Measurements from ENCODE around the gene CDH6. TPM values are rescaled to one million over a fixed set of nuclear protein-coding genes. Genes with fewer than 3 reads are reported as not detected.
A peak's percentile ranks its signal among the peaks of the same experiment; 100 is the strongest.

The CDH6 gene
- total RNA-seq, 1 donor from 2014 or later = 6.5 TPM

- Histone ChIP-seq H3K36me3 (no peaks in the 10 kb centered on the region), H3K4me3 (no peak overlapping the region), H3K27ac (no peak overlapping the region), H3K27me3 (no peaks in the 10 kb centered on the region), H3K4me1 (no peaks in the 10 kb centered on the region), H3K9me3 (no peaks in the 10 kb centered on the region)
- TF ChIP-seq CTCF (IDR thresholded peaks at IDR 0.05) = no peak
- intact Hi-C loops (cut with DNase I) = no loop called here
- DNase-seq (ENCODE audit: low spot score in 2 of 2) = no peak
Observed at GRCh38 chr5:31157720-31158119, 35.8 kb upstream of the CDH6 start.

- intact Hi-C loops (cut with DNase I) = no loop called here
- Histone ChIP-seq H3K27ac (no peak overlapping the region), H3K36me3 (no peaks in the 10 kb centered on the region), H3K4me3 (no peak overlapping the region), H3K9me3 (no peaks in the 10 kb centered on the region), H3K4me1 (no peaks in the 10 kb centered on the region), H3K27me3 (no peaks in the 10 kb centered on the region)
- no peak for TF ChIP-seq CTCF (IDR thresholded peaks at IDR 0.05)
- DNase-seq (ENCODE audit: low spot score in 2 of 2) = no peak
Observed at GRCh38 chr5:31158686-31159085, 34.8 kb upstream of the CDH6 start.

- intact Hi-C loops (cut with DNase I) = no loop called here
- no peak for TF ChIP-seq CTCF (IDR thresholded peaks at IDR 0.05)
Observed at GRCh38 chr5:31161781-31162181, 31.7 kb upstream of the CDH6 start.

GRCh38 chr5:31165729-31166128 is 27.8 kb upstream of the CDH6 start:
- no peak for TF ChIP-seq CTCF (IDR thresholded peaks at IDR 0.05)
- Histone ChIP-seq H3K4me3 (no peak overlapping the region), H3K9me3 (no peaks in the 10 kb centered on the region), H3K27ac (no peak overlapping the region), H3K36me3 (no peaks in the 10 kb centered on the region), H3K4me1 (no peaks in the 10 kb centered on the region), H3K27me3 (no peaks in the 10 kb centered on the region)
- intact Hi-C loops (cut with DNase I) = no loop called here
- DNase-seq (ENCODE audit: low spot score in 2 of 2) = no peak

More at GRCh38 chr5:31161781-31162181, 31.7 kb upstream of the CDH6 start:
- no peaks in the 10 kb centered on the region for H3K4me1 ChIP-seq
- no peaks in the 10 kb centered on the region for H3K27me3 ChIP-seq
- DNase-seq (ENCODE audit: low spot score in 2 of 2) = no peak
- peak overlapping the region in 1 of 2 donors; percentile 22 for H3K4me3 ChIP-seq
- no peaks in the 10 kb centered on the region for H3K9me3 ChIP-seq
- H3K27ac ChIP-seq = no peak overlapping the region
- H3K36me3 ChIP-seq = no peaks in the 10 kb centered on the region

- no peak overlapping the region for H3K27ac ChIP-seq
- intact Hi-C loops (cut with DNase I) = no loop called here
- no peaks in the 10 kb centered on the region for H3K27me3 ChIP-seq
- H3K9me3 ChIP-seq = no peaks in the 10 kb centered on the region
- no peak for DNase-seq (ENCODE audit: low spot score in 2 of 2)
- no peak for TF ChIP-seq CTCF (IDR thresholded peaks at IDR 0.05)
- H3K4me1 ChIP-seq = no peaks in the 10 kb centered on the region
- H3K36me3 ChIP-seq = no peaks in the 10 kb centered on the region
- H3K4me3 ChIP-seq = no peak overlapping the region
Observed at GRCh38 chr5:31169379-31169778, 24.1 kb upstream of the CDH6 start.

GRCh38 chr5:31172881-31173280 is 20.6 kb upstream of the CDH6 start:
- no peaks in the 10 kb centered on the region for H3K9me3 ChIP-seq
- no peak overlapping the region for H3K4me3 ChIP-seq
- no peaks in the 10 kb centered on the region for H3K27me3 ChIP-seq
- intact Hi-C loops (cut with DNase I) = no loop called here
- H3K27ac ChIP-seq = no peak overlapping the region
- no peaks in the 10 kb centered on the region for H3K4me1 ChIP-seq
- no peak for TF ChIP-seq CTCF (IDR thresholded peaks at IDR 0.05)
- DNase-seq (ENCODE audit: low spot score in 2 of 2) = no peak
- H3K36me3 ChIP-seq = no peaks in the 10 kb centered on the region
